Renal cortex interstitium (tissue), 11 donors: ENCODE data around the gene ANKRD34A. TPM values are rescaled to one million over a fixed set of nuclear protein-coding genes. Genes with fewer than 3 reads are reported as not detected.
A peak's percentile ranks its signal among the peaks of the same experiment; 100 is the strongest.

ENCODE experiments used
- DNase-seq, 11 donors: peaks; one replicate each; pipeline ENCODE4 v3.0.0-alpha.2; 2013; ENCODE audit warnings: low read depth in 9 of 11, low spot score in 4 of 11; ENCODE audit errors: extremely low read depth in 1 of 11
- polyA plus RNA-seq, 3 donors: library from polyadenylated mRNA; unstranded; fragments of 120-200 nt; gene quantifications; one replicate each; pipeline ENCODE4 v1.2.1, GENCODE V29; 2013; ENCODE audit not compliant: insufficient read length in 3 of 3

Gene ANKRD34A
- polyA plus RNA-seq, 3 donors: 0.37 to 1.1 (median 0.42) TPM

GRCh38 chr1:145992958-145993617 is 28.7 kb upstream of the ANKRD34A start:
- DNase-seq: no peak

GRCh38 chr1:145992502-145992936 is 28.1 kb upstream of the ANKRD34A start:
- DNase-seq: no peak

GRCh38 chr1:145991735-145992412 is 27.5 kb upstream of the ANKRD34A start:
- DNase-seq: no peak

DNA sequence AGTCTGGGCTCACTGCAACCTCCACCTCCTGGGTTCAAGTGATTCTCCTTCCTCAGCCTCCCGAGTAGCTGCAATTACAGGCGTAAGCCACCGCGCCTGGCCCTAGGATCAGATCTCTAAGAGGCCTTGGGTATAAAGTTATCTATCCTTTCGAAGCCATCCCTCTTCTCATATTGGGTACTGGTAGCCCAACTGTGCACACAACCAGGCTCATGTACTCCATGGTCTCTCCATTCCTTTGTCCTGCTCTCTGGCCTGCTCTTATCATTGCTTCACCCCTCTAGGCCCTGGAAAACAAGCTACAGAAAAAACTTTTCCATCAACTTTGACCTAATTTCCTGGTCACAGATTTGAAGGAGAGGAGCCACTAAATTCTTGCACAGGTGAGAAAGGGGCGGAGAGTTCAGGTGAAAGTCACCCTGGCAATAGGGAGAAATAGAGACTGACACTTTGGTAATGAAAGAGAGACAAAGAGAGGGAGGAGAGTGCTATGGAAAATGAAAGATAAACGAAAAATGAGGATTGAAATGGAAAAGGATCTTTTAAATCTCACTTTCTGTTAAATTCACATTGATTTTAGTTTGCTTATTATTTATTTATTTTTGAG is 26.0 kb upstream of the ANKRD34A start:
- no peak for DNase-seq

DNA sequence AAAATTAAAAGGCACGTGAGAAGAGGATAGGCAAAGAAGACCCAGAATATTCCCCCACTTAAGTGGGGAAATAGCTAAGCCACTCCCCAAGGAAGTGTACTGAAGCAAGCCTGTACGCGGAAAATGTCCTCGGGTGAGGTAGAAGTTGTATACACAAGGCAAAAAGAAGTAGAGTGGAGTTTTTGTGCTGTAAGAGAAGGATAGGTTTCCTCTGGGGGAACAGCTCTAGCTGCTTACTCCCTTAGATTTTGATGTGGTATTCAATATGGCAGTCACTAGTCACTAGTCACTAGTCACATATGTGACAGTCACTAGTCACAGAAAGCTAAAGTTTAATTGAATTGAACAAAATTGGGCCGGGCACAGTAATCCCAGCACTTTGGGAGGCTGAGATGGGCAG is 24.4 kb upstream of the ANKRD34A start:
- no peak for DNase-seq

- DNase-seq: no peak
Measured at GRCh38 chr1:145987926-145988325, 23.6 kb upstream of the ANKRD34A start.

- DNase-seq: no peak
Measured at GRCh38 chr1:145986551-145986950, 22.2 kb upstream of the ANKRD34A start.

DNA sequence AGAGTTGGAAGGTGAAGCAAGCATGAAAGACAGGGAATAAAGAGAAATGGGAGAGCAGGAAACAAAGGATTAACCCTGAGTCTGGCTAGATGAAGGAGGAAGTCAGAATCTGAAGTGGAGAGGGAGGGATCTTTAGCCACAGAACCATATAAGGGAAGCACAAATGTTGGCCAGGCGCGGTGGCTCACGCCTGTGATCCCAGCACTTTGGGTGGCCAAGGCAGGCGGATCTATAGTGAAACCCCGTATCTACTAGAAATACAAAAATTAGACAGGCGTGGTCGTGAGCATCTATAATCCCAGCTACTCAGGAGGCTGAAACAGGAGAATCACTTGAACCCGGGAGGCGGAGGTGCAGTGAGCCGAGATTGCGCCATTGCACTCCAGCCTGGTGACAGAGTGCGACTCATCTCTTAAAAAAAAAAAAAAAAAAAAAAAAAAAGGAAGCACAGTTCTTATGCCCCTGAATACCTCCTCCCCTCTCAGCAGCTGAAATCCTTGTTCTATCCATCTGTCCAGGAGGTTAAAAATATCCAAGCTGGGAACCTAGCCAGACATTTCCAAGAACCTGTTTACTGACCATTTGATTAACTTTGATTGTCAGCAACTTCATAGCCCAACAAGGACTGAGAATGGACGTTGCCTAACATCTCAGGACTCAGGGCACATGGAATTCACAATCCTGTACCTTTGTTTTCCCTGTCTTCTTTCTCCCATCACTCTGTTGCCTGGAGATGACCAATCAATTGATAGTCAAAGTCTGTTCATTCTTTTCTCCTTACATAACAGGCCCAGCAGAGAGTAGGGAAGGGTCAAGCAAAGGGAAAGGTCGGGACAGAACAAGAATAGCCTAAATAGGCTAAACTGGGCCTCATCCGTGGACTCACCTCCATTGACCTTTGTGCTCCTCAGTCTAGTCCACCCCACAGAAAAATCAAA is 21.4 kb upstream of the ANKRD34A start:
- DNase-seq: no peak

GRCh38 chr1:145985129-145985501 is 20.7 kb upstream of the ANKRD34A start:
- no peak for DNase-seq

DNA sequence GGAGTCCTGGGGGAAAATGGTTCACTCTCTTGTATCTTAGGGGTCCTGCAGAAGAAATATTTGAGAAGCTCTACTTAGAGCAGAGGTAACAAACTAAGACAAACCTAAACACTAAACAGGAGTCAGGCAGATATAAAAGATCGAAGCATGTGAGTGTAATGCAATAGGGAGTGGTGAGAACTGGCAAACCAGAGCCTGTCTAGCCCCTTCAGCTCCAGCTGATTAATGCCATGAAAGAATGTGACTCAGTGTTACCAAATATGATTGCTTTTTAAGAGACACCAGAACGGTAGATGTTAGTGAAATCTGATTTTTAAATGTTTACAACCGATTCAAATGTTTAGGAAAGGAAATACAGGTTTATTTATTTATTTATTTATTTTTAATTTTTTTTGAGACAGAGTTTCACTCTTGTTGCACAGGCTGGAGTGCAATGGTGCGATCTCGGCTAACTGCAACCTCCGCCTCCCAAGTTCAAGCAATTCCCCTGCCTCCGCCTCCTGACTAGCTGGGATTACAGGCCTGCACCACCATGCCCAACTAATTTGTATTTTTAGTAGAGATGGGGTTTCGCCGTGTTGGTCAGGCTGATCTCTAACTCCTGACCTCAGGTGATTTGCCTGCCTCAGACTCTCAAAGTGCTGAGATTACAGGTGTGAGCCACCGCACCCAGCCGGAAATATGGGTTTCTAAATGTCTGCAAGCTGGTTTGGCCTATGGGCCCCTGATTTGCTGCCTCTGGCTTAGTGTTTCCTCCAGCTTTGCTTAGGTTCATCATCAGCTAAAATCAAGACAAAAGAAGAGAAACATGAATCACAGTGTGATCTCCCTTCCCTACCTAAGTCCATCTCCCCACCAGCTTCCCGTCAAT is 19.8 kb upstream of the ANKRD34A start:
- DNase-seq: no peak

GRCh38 chr1:145983206-145983675 is 18.9 kb upstream of the ANKRD34A start:
- DNase-seq: no peak

DNA sequence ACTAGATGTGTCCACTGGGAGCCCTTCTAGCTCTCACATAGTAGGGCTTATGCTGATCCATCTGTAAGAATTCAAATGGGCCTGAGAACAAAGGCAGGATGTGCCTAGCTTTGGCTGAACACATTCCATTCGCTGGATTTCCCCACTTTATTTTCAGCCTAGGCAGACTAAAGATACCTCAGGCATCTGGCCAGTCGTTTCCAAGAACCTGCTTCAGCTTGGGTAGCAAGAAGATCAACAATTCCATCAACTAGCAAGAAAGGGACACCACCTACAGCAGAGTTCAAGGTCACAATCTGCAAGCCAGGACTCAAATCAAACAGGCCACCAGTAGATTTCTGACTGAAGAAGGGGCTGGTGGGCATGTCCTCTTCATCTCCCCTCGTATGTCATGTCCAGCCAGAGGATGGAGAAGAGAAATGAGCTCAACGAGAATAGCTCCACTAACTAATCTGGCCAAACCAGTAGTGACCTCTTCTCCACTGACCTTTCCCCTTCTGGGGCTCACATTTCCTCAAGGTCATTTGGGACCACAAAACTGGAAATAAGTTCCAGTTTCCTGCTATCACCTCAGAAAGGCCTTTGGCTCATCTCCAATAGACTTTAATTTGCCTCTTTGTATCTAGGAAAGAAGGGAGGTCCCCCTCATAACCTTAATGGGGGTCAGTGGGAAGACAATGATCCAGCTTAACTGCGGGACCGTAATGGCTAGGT is 17.8 kb upstream of the ANKRD34A start:
- DNase-seq: no peak

DNA sequence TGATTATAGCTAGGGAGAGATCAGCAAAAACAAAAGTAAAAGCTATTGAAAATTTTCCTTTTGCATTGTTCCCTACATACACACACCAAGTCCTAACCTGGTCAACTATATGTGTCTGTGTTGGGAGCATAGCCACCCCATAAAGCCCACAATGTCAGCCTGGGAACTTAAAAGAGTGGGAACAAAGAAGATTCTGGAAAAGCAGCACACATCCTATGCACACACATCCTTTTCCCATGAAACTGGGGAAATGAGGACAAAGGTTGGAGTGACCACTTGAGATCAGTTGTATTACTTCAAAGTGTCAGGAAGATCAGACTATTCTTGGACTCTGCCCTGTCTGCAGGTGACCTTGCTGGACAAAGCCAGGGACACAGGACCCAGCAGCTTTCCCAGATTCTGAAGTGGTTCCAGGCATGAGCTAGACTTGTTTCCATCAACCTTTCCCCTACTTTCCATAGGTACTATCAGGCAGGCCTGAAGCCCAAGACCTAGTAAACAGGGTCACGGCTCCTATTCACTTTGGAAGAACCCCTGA is 16.2 kb upstream of the ANKRD34A start:
- DNase-seq: no peak

- no peak for DNase-seq
Measured at GRCh38 chr1:145979746-145980456, 15.5 kb upstream of the ANKRD34A start.

DNA sequence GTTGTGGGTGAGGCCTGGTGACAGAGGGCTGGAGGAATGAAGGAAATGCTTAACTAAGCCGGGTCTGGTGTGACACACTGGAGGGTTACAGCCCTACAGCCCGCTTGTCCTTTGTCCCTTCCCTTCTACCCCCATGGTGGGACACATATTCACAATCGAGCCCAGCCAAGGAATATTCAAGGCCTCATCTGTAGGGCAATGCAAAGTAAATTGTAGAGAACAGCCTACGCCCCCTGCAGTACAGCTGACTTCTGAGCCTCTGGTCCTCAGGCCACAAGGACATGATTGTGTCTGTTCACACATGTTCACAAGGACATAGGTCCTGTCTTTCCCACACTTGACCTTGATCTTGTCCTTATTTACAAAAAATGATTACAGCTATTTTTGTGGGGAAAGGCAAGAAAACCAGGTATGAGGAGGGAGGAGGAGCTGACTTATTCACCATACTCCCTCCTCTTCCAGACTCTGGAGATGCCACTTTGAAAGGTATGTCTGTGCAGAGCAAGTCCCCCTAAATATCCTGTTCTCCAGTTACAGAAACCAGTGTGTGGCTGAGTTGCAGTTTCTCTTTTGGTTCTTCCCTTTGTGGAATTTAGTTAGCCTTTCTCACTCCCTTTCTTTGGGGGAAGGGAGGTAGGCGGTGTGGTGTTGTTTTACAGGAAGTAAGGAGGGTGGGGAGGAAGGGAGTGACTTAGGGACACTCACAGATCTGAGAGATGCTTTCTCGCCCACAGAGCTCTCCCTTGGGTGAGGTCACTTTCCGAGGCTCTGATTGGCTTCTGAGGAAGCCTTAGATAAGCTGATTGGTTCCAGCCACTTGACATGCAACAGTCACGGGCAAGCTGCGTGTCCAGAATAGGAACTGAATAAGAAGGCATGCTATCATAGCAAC is 14.7 kb upstream of the ANKRD34A start:
- peak; percentile 92 to 100 (median 96) for DNase-seq

DNA sequence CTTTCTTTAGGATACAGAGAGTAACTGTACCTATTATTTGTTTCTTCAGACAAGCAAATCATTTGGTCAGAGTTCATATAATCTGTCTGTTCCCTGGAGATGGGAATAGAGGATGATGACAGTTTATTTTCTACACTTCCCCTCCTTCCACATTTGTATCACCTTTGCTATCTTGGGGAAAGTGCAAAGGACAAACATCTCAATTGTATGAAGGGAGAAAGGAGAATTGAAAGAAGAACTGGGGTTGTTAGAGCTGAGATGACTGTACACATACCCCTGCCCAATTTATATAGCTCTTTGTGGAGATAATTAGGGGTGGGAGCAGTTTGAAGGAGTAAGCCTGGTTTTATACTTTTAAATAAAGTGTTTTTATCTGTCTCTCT is 14.1 kb upstream of the ANKRD34A start:
- no peak for DNase-seq
